Myocyte (in vitro differentiated cells): Measurements from ENCODE around the gene TCEA2. TPM values are rescaled to one million over a fixed set of nuclear protein-coding genes. Genes with fewer than 3 reads are reported as not detected.

ENCODE experiments used
- DNase-seq: peaks from one replicate; pipeline ENCODE4 v3.0.0-alpha.2; 2012; ENCODE audit warnings: low read depth
- polyA plus RNA-seq: library from polyadenylated mRNA; unstranded; fragments of >200 nt; gene quantifications from one replicate; pipeline ENCODE4 v1.2.1, GENCODE V29; 2012; ENCODE audit warnings: missing spikeins
- total RNA-seq: library from RNA; depleted of rRNA; stranded (reverse); fragments of >200 nt; gene quantifications from 2 replicates; pipeline ENCODE4 v1.2.3, GENCODE V29; 2014

Gene TCEA2
- total RNA-seq, result 18.9 and 21.6 TPM in 2 replicates
- polyA plus RNA-seq, result 113 TPM

- peak; percentile 98 for DNase-seq
Observed at GRCh38 chr20:64062596-64063388, at the start of gene TCEA2. Gene TCEA2, plus strand, starts transcription at chr20:64063198. Its CDS starts 115 bp downstream, at chr20:64063313.

GRCh38 chr20:64015635-64016034 lies 47.4 kb upstream of the TCEA2 start:
- DNase-seq, result no peak

GRCh38 chr20:64021124-64021975 lies 41.6 kb upstream of the TCEA2 start:
- no peak for DNase-seq

- no peak for DNase-seq
Observed at GRCh38 chr20:64022671-64023360, 40.2 kb upstream of the TCEA2 start.

GRCh38 chr20:64023361-64024140 lies 39.4 kb upstream of the TCEA2 start:
- no peak for DNase-seq

GRCh38 chr20:64024141-64024990 lies 38.6 kb upstream of the TCEA2 start:
- no peak for DNase-seq

- no peak for DNase-seq
Observed at GRCh38 chr20:64025101-64025825, 37.7 kb upstream of the TCEA2 start.

GRCh38 chr20:64025826-64026412 lies 37.1 kb upstream of the TCEA2 start:
- no peak for DNase-seq

- DNase-seq, result no peak
Observed at GRCh38 chr20:64027981-64028685, 34.9 kb upstream of the TCEA2 start.

- DNase-seq, result no peak
Observed at GRCh38 chr20:64029293-64030117, 33.5 kb upstream of the TCEA2 start.

GRCh38 chr20:64030371-64031134 lies 32.4 kb upstream of the TCEA2 start:
- DNase-seq, result no peak

GRCh38 chr20:64031822-64032314 lies 31.1 kb upstream of the TCEA2 start:
- no peak for DNase-seq

GRCh38 chr20:64032706-64033624 lies 30.0 kb upstream of the TCEA2 start:
- no peak for DNase-seq

GRCh38 chr20:64033981-64034493 lies 29.0 kb upstream of the TCEA2 start:
- peak; percentile 70 for DNase-seq
